ENCODE results near the gene FUT2.
A peak's percentile ranks its signal among the peaks of the same experiment; 100 is the strongest.

Gene FUT2

DNA sequence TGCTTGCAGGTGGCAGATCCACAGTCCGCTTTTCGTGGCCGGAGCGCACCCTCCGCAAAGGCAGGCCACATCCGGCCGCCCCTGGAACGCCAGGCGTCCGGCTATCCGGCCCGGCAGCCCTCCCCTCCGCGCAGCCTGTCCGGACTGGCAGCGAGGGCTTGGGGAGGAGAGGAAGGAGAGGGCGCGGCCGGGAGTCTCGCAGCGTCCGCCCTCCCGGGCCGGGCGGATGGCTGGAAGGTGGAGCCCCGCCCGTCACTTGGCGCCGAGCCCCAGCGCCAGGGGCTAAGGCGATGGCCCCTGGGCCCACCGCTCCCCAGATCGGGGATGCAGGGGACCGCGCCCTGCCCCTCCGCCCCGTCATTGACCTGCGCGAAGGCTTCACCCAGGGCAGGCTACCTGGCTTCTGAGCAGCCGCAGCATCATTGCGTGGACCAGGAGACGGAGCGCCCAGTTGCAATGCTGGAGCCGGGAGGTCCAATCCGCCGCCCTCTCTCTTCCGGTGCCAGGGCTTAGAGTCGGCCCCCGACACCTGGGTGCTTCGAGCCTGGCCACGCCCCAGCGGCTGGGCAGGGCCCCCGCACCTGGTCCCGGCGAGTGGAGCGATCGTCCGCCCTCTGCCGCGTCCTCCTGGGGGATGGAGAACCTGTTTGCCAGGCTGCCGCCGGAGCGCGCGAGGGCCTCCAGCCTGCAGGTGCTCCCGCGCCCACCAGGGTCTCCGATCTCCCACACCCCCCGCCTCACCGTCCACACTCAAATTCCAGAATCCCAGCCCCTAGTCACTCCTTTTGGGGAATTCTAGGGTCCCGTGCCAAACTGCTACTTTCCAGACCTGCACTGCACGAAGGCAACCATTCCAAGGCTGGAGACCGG is 57.0 kb downstream of the FUT2 start, which contains the start of gene FUT1:
FUT1 (minus strand) TSS at position 146 of the 870 bp plus-strand sequence. CDS start 1,360 bp downstream, outside the sequence.
- Histone ChIP-seq H3K9ac (ENCODE audit: low read depth, low read length) (no peak within 1 kb of the TSS), H3K79me2 (ENCODE audit: insufficient read depth, low read length) (no peaks in the 10 kb centered on the region), H4K20me1 (ENCODE audit: insufficient read depth, low read length) (no peaks in the 10 kb centered on the region), H3K36me3 (ENCODE audit: insufficient read depth, low read length) (no peaks in the 10 kb centered on the region), H3K4me2 (ENCODE audit: insufficient read depth, low read length) (peak within 1 kb of the TSS; percentile 51; the same call in 1 of the 2 replicates), H3K9me3 (ENCODE audit: insufficient read depth, low read length, severe bottlenecking) (no peaks in the 10 kb centered on the region), H3K4me1 (ENCODE audit: insufficient read depth, low read length) (peaks cover 10% of the 10 kb centered on the region), H3K4me3 (ENCODE audit: low read depth in 1 of 2, low read length in 2 of 2) (peak within 1 kb of the TSS in 1 of 2 experiments; percentile 27; a peak in 1 of 4 replicates), H3K27me3 (ENCODE audit: insufficient read depth, low read length, poor library complexity) (peaks cover 16% of the 10 kb centered on the region), H2AFZ (ENCODE audit: low read depth, low read length) (peak within 1 kb of the TSS; percentile 19; the same call in 1 of the 2 replicates), H3K27ac (ENCODE audit: low read length) (no peak within 1 kb of the TSS)
- TF ChIP-seq, protein P1, sequence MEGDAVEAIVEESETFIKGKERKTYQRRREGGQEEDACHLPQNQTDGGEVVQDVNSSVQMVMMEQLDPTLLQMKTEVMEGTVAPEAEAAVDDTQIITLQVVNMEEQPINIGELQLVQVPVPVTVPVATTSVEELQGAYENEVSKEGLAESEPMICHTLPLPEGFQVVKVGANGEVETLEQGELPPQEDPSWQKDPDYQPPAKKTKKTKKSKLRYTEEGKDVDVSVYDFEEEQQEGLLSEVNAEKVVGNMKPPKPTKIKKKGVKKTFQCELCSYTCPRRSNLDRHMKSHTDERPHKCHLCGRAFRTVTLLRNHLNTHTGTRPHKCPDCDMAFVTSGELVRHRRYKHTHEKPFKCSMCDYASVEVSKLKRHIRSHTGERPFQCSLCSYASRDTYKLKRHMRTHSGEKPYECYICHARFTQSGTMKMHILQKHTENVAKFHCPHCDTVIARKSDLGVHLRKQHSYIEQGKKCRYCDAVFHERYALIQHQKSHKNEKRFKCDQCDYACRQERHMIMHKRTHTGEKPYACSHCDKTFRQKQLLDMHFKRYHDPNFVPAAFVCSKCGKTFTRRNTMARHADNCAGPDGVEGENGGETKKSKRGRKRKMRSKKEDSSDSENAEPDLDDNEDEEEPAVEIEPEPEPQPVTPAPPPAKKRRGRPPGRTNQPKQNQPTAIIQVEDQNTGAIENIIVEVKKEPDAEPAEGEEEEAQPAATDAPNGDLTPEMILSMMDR (IDR thresholded peaks at IDR 0.05; ENCODE audit: borderline replicate concordance, extremely low read depth, low read length, poor library complexity, severe bottlenecking) = no peak
- TF ChIP-seq EZH2 (IDR thresholded peaks at IDR 0.05; ENCODE audit: borderline replicate concordance, low read depth, low read length, severe bottlenecking) = no peak
- ATAC-seq (ENCODE audit: insufficient read depth, low read depth) (peak; percentile 34; the same call in 2 of the 3 replicates), DNase-seq (no peak)

DNA sequence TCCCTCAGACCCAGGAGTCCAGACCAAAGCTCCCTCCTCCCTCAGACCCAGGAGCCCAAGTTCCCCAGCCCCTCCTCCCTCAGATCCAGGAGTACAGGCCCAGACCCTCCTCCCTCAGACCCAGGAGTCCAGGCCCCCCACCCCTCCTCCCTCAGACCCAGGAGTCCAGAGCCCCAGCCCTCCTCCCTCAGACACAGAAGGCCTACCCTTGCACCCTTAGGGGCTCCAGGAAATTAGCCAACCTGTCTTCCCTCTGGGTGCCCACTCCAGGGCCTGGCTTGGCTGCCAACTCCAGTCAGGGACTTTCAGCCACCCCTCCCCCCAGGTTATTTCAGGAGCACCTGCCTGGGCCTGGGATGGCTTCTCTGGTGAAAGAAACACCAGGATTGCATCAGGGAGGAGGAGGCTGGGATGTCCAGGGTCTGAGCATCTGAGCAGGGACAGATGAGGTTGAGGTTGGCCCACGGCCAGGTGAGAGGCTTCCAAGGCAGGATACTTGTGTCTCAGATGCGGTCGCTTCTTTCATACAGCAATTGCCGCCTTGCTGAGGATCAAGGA is 59.4 kb downstream of the FUT2 start, which contains the start of gene FGF21:
FGF21 (plus strand) TSS at position 441 of the 558 bp plus-strand sequence. CDS start 713 bp downstream, outside the sequence.
- Histone ChIP-seq H3K9ac (ENCODE audit: low read depth, low read length) (no peak within 1 kb of the TSS), H3K36me3 (ENCODE audit: insufficient read depth, low read length) (no peaks in the 10 kb centered on the region), H3K9me3 (ENCODE audit: insufficient read depth, low read length, severe bottlenecking) (no peaks in the 10 kb centered on the region), H3K4me3 (ENCODE audit: low read depth in 1 of 2, low read length in 2 of 2) (no peak within 1 kb of the TSS), H3K27ac (ENCODE audit: low read length) (no peak within 1 kb of the TSS), H3K4me2 (ENCODE audit: insufficient read depth, low read length) (no peak within 1 kb of the TSS), H4K20me1 (ENCODE audit: insufficient read depth, low read length) (no peaks in the 10 kb centered on the region), H3K79me2 (ENCODE audit: insufficient read depth, low read length) (no peaks in the 10 kb centered on the region), H2AFZ (ENCODE audit: low read depth, low read length) (no peak within 1 kb of the TSS), H3K27me3 (ENCODE audit: insufficient read depth, low read length, poor library complexity) (peaks cover 16% of the 10 kb centered on the region), H3K4me1 (ENCODE audit: insufficient read depth, low read length) (peaks cover 10% of the 10 kb centered on the region)
- no peak for DNase-seq
- TF ChIP-seq EZH2 (IDR thresholded peaks at IDR 0.05; ENCODE audit: borderline replicate concordance, low read depth, low read length, severe bottlenecking) = no peak
- TF ChIP-seq, protein P1 (IDR thresholded peaks at IDR 0.05; ENCODE audit: borderline replicate concordance, extremely low read depth, low read length, poor library complexity, severe bottlenecking) = no peak
- ATAC-seq (ENCODE audit: insufficient read depth, low read depth) = no peak
